Measurements from ENCODE around the gene KMT2C.
"Not testable (repeated sequence)": the region's sequence is repeated elsewhere in the genome, so short reads cannot be mapped to it uniquely, and the experiment has no call there.

KMT2C gene

GRCh38 chr7:152312316-152312715 is 123.5 kb downstream of the KMT2C start:
- no peak for TF ChIP-seq ZNF70 (CRISPR knock-in tag; IDR thresholded peaks at IDR 0.05)
- TF ChIP-seq TCF4 (CRISPR knock-in tag; IDR thresholded peaks at IDR 0.05; ENCODE audit: borderline replicate concordance) = no peak
- TF ChIP-seq ZNF565 (CRISPR knock-in tag; conservative IDR thresholded peaks at IDR 0.05; ENCODE audit: low read depth) = no peak
- no peak for TF ChIP-seq BACH2 (CRISPR knock-in tag; IDR thresholded peaks at IDR 0.05; ENCODE audit: borderline replicate concordance)
- TF ChIP-seq ZFP3 (CRISPR knock-in tag; IDR thresholded peaks at IDR 0.05) = no peak
- no peak for TF ChIP-seq CSDC2 (CRISPR knock-in tag; IDR thresholded peaks at IDR 0.05)
- ATAC-seq = no peak

- TF ChIP-seq GLIS3 (CRISPR knock-in tag; IDR thresholded peaks at IDR 0.05) (no peak), CREB5 (CRISPR knock-in tag; IDR thresholded peaks at IDR 0.05; ENCODE audit: low read depth) (no peak), CSDC2 (CRISPR knock-in tag; IDR thresholded peaks at IDR 0.05) (no peak), ZNF70 (CRISPR knock-in tag; IDR thresholded peaks at IDR 0.05) (no peak), ZFP3 (CRISPR knock-in tag; IDR thresholded peaks at IDR 0.05) (no peak), ZNF565 (CRISPR knock-in tag; conservative IDR thresholded peaks at IDR 0.05; ENCODE audit: low read depth) (no peak), POU6F1 (CRISPR knock-in tag; IDR thresholded peaks at IDR 0.05; ENCODE audit: borderline replicate concordance, low read depth) (no peak), SNAI2 (CRISPR knock-in tag; IDR thresholded peaks at IDR 0.05) (no peak), ESRRG (CRISPR knock-in tag; IDR thresholded peaks at IDR 0.05) (no peak), ZFP30 (CRISPR knock-in tag; IDR thresholded peaks at IDR 0.05) (no peak), TSHZ2 (CRISPR knock-in tag; IDR thresholded peaks at IDR 0.05) (no peak), TCF4 (CRISPR knock-in tag; IDR thresholded peaks at IDR 0.05; ENCODE audit: borderline replicate concordance) (no peak), CSRNP3 (CRISPR knock-in tag; IDR thresholded peaks at IDR 0.05) (no peak), ZNF8 (CRISPR knock-in tag; IDR thresholded peaks at IDR 0.05) (no peak), BACH2 (CRISPR knock-in tag; IDR thresholded peaks at IDR 0.05; ENCODE audit: borderline replicate concordance) (no peak), TOX (CRISPR knock-in tag; IDR thresholded peaks at IDR 0.05; ENCODE audit: borderline replicate concordance) (no peak)
- no peak for ATAC-seq
These were observed 127.9 kb downstream of the KMT2C start for GRCh38 chr7:152307902-152308301.

GRCh38 chr7:152299542-152300143 is 136.2 kb downstream of the KMT2C start:
- not testable (repeated sequence) for ATAC-seq

GRCh38 chr7:152292897-152293296 is 142.9 kb downstream of the KMT2C start:
- no peak for ATAC-seq
- no peak for TF ChIP-seq ZNF565 (CRISPR knock-in tag; conservative IDR thresholded peaks at IDR 0.05; ENCODE audit: low read depth)
- TF ChIP-seq ZFP30 (CRISPR knock-in tag; IDR thresholded peaks at IDR 0.05) = no peak
- no peak for TF ChIP-seq ZNF8 (CRISPR knock-in tag; IDR thresholded peaks at IDR 0.05)
- TF ChIP-seq CSRNP3 (CRISPR knock-in tag; IDR thresholded peaks at IDR 0.05) = no peak
- TF ChIP-seq SNAI2 (CRISPR knock-in tag; IDR thresholded peaks at IDR 0.05) = no peak
- TF ChIP-seq ARNTL (CRISPR knock-in tag; IDR thresholded peaks at IDR 0.05; ENCODE audit: borderline replicate concordance, low read depth) = no peak
- TF ChIP-seq PPARA (CRISPR knock-in tag; IDR thresholded peaks at IDR 0.05; ENCODE audit: borderline replicate concordance) = no peak
- no peak for TF ChIP-seq GLIS3 (CRISPR knock-in tag; IDR thresholded peaks at IDR 0.05)
- TF ChIP-seq TOX (CRISPR knock-in tag; IDR thresholded peaks at IDR 0.05; ENCODE audit: borderline replicate concordance) = no peak
- no peak for TF ChIP-seq TCF4 (CRISPR knock-in tag; IDR thresholded peaks at IDR 0.05; ENCODE audit: borderline replicate concordance)
- no peak for TF ChIP-seq ISL1 (CRISPR knock-in tag; IDR thresholded peaks at IDR 0.05)
- TF ChIP-seq ZFP3 (CRISPR knock-in tag; IDR thresholded peaks at IDR 0.05) = no peak

GRCh38 chr7:152286972-152287371 is 148.8 kb downstream of the KMT2C start:
- ATAC-seq = not testable (repeated sequence)

- not testable (repeated sequence) for ATAC-seq
These were observed 149.6 kb downstream of the KMT2C start for GRCh38 chr7:152286219-152286618.

- ATAC-seq = not testable (repeated sequence)
These were observed 150.8 kb downstream of the KMT2C start for GRCh38 chr7:152284998-152285397.

GRCh38 chr7:152277687-152278086 is 158.1 kb downstream of the KMT2C start:
- not testable (repeated sequence) for ATAC-seq

GRCh38 chr7:152270427-152270826 is 165.4 kb downstream of the KMT2C start:
- not testable (repeated sequence) for ATAC-seq
